Measurements from ENCODE around the gene PRR23E. TPM values are rescaled to one million over a fixed set of nuclear protein-coding genes. Genes with fewer than 3 reads are reported as not detected.

PRR23E gene
- total RNA-seq, 1 donor from 2014 or later = not detected

DNA sequence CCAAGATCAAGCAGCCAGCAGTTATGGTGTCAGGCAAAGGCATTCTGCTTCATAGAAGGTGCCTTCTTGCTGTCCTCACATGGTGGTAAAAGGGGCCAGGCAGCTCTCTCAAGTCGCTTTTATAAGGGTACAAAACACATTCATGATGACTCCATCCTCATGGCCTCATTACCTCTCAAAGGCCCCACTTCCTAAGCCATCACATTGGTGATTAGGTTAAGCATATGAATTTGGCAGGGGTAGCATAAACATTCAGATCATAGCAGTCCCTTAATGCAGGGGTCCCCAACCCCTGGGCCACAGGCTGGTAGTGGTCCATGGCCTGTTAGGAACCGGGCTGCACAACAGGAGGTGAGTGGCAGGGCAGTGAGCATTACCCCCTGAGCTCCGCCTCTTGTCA lies 42.8 kb downstream of the PRR23E start:
- no peak for DNase-seq (ENCODE audit: low spot score)
- H3K27me3 Mint-ChIP-seq (ENCODE audit: low read depth) = peaks cover 16% of the 10 kb centered on the region
- H3K36me3 Mint-ChIP-seq (ENCODE audit: low read depth) = no peaks in the 10 kb centered on the region
- TF ChIP-seq, protein P1, sequence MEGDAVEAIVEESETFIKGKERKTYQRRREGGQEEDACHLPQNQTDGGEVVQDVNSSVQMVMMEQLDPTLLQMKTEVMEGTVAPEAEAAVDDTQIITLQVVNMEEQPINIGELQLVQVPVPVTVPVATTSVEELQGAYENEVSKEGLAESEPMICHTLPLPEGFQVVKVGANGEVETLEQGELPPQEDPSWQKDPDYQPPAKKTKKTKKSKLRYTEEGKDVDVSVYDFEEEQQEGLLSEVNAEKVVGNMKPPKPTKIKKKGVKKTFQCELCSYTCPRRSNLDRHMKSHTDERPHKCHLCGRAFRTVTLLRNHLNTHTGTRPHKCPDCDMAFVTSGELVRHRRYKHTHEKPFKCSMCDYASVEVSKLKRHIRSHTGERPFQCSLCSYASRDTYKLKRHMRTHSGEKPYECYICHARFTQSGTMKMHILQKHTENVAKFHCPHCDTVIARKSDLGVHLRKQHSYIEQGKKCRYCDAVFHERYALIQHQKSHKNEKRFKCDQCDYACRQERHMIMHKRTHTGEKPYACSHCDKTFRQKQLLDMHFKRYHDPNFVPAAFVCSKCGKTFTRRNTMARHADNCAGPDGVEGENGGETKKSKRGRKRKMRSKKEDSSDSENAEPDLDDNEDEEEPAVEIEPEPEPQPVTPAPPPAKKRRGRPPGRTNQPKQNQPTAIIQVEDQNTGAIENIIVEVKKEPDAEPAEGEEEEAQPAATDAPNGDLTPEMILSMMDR (IDR thresholded peaks at IDR 0.05) = no peak
- H3K27ac Mint-ChIP-seq (ENCODE audit: unreplicated experiment) = no peak overlapping the region
- H3K9me3 Mint-ChIP-seq (ENCODE audit: low read depth) = peaks cover 6% of the 10 kb centered on the region
- H3K4me1 Mint-ChIP-seq (ENCODE audit: low read depth) = peaks cover 7% of the 10 kb centered on the region
- H3K4me3 Mint-ChIP-seq (ENCODE audit: unreplicated experiment) = no peak overlapping the region

DNA sequence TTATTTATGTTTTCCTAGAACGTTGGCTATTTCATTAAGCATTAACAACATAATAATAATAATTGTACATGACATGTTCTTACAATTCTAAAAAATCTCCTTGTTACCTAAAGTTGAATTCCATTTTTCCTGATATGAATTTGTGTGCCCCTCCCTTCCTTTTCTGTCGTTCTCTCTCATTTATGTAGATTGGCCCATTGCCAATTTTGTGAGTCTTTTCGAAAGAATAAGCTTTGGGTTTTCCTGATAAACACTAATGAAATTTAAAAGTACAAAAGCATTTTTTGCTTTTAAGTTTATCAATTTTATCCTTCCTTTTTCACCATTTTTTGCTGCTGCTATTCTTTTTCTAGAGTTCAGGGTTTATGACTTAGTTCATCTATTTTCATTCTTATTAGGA lies 44.9 kb downstream of the PRR23E start:
- peaks cover 7% of the 10 kb centered on the region for H3K4me1 Mint-ChIP-seq (ENCODE audit: low read depth)

GRCh38 chr3:127238602-127239001 lies 45.7 kb downstream of the PRR23E start:
- no peak for DNase-seq (ENCODE audit: low spot score)
- Mint-ChIP-seq H3K36me3 (ENCODE audit: low read depth) (peaks cover 3% of the 10 kb centered on the region), H3K4me1 (ENCODE audit: low read depth) (peaks cover 7% of the 10 kb centered on the region), H3K9me3 (ENCODE audit: low read depth) (peaks cover 17% of the 10 kb centered on the region), H3K27ac (ENCODE audit: unreplicated experiment) (no peak overlapping the region), H3K4me3 (ENCODE audit: unreplicated experiment) (no peak overlapping the region), H3K27me3 (ENCODE audit: low read depth) (peaks cover 14% of the 10 kb centered on the region)
- TF ChIP-seq, protein P1 (IDR thresholded peaks at IDR 0.05) = peak; percentile 10

More for the DNA sequence above, 44.9 kb downstream of the PRR23E start:
- no peak overlapping the region for H3K27ac Mint-ChIP-seq (ENCODE audit: unreplicated experiment)
- H3K4me3 Mint-ChIP-seq (ENCODE audit: unreplicated experiment) = no peak overlapping the region
- H3K9me3 Mint-ChIP-seq (ENCODE audit: low read depth) = peaks cover 17% of the 10 kb centered on the region
- no peak for DNase-seq (ENCODE audit: low spot score)
- H3K36me3 Mint-ChIP-seq (ENCODE audit: low read depth) = peaks cover 3% of the 10 kb centered on the region
- peaks cover 14% of the 10 kb centered on the region for H3K27me3 Mint-ChIP-seq (ENCODE audit: low read depth)
- TF ChIP-seq, protein P1 (IDR thresholded peaks at IDR 0.05) = no peak

DNA sequence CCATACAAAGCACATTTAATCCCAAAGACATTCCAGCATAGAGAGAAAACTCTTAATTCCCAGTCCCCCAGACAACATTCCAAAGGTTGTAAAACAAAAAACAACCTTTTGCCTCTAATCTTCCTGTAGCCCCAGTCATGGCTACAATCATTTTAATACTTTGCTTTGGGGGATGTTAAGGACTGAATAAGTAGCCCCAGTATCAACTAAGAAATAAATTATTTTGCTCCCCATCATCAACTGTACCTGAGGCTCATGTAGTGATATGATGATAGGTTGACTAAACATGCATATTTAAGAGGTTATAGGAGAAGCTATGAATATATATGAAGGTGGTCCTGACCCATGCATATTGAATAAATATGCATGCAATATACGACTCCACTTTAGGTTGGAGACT lies 54.4 kb downstream of the PRR23E start:
- H3K4me3 Mint-ChIP-seq (ENCODE audit: unreplicated experiment) = no peak overlapping the region
- peaks cover 9% of the 10 kb centered on the region for H3K27me3 Mint-ChIP-seq (ENCODE audit: low read depth)
- H3K9me3 Mint-ChIP-seq (ENCODE audit: low read depth) = peaks cover 25% of the 10 kb centered on the region
- H3K36me3 Mint-ChIP-seq (ENCODE audit: low read depth) = peaks cover under 1% of the 10 kb centered on the region
- H3K4me1 Mint-ChIP-seq (ENCODE audit: low read depth) = no peaks in the 10 kb centered on the region
- TF ChIP-seq, protein P1 (IDR thresholded peaks at IDR 0.05) = no peak
- H3K27ac Mint-ChIP-seq (ENCODE audit: unreplicated experiment) = no peak overlapping the region
- DNase-seq (ENCODE audit: low spot score) = no peak

Other genes with a start within 250 kb of the PRR23E start
- 69.8 to 99.1 TPM (median 98.2 TPM) in 3 replicates for gene PLXNA1, start 210.0 kb upstream of the PRR23E start, total RNA-seq
- gene PRR20G, start 94.9 kb downstream of the PRR23E start, total RNA-seq = not detected in 3 replicates

All from chondrocyte (in vitro differentiated cells).